ENCODE measurements around the gene SBK2. TPM values are rescaled to one million over a fixed set of nuclear protein-coding genes. Genes with fewer than 3 reads are reported as not detected.

SBK2 gene
- total and polyA plus RNA-seq, 2 donors, result not detected

DNA sequence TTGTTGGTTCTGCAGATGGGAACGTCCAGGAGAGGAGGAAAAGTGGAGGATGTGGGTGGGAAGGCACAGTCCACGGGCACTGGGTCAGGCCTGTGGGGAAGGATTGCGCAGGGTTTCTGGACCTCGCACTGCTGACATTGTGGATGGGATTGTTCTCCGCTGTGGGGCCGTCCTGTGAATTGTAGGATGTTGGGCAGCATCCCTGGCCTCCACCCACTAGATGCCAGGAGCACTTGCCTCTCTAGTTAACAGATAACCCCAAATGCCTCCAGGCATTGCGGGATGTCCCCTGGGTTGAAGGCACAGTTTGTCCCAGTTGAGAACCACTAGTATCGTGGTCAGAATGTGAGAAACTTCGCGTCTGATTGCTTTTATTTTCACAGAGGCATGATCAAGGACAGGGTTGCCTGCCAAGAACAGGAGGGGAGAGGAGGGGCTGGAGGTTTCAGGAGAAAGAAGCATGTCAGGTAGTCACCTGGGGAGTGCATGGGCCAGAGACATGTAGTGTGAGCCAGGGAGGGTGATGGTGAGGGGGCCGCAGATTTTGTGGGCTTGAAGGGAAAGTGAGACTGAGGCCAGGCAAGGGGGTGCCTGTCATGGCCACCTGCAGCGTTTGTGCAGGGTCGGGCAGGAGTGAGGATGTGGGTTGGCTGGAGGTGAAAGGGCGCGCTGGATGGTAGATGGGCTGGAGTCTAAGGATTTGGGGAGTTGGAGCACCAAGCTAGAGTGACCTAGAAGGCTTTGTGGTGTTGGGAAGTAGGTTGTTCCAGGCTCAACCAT is 57.3 kb downstream of the SBK2 start:
- no peaks in the 10 kb centered on the region for H3K27me3 ChIP-seq (ENCODE audit: control insufficient read depth in 2 of 2, insufficient read depth in 1 of 2, low read length in 1 of 2)
- 86% methylated on average over 15 of the region's 15 CpGs for WGBS
- H3K36me3 ChIP-seq (ENCODE audit: control insufficient read depth in 2 of 2, insufficient read depth in 2 of 2, low read length in 1 of 2), result peaks cover 13 to 28% of the 10 kb centered on the region in 2 donors
- no peak overlapping the region for H3K4me3 ChIP-seq (ENCODE audit: low read length in 2 of 2)
- peaks cover 39 to 70% of the 10 kb centered on the region in 2 donors for H3K4me1 ChIP-seq (ENCODE audit: control insufficient read depth in 2 of 2, insufficient read depth in 2 of 2, low read length in 2 of 2)
- H3K9me3 ChIP-seq (ENCODE audit: control insufficient read depth in 2 of 2, insufficient read depth in 1 of 2, low read length in 1 of 2), result no peaks in the 10 kb centered on the region
- peak in 1 of 9 donors; percentile 50 for DNase-seq (ENCODE audit: low read depth in 6 of 9, low spot score in 9 of 9)
- H3K27ac ChIP-seq (ENCODE audit: low read depth in 1 of 2, low read length in 1 of 2), result peak overlapping the region; percentile 53 to 87

GRCh38 chr19:55479045-55479444 is 57.9 kb downstream of the SBK2 start:
- Histone ChIP-seq H3K36me3 (ENCODE audit: control insufficient read depth in 2 of 2, insufficient read depth in 2 of 2, low read length in 1 of 2) (peaks cover 13 to 28% of the 10 kb centered on the region in 2 donors), H3K27ac (ENCODE audit: low read depth in 1 of 2, low read length in 1 of 2) (peak overlapping the region; percentile 37 to 87)

More at GRCh38 chr19:55479045-55479444, 57.9 kb downstream of the SBK2 start:
- no peaks in the 10 kb centered on the region for H3K9me3 ChIP-seq (ENCODE audit: control insufficient read depth in 2 of 2, insufficient read depth in 1 of 2, low read length in 1 of 2)
- WGBS, result 94% methylated on average over 17 of the region's 17 CpGs
- H3K27me3 ChIP-seq (ENCODE audit: control insufficient read depth in 2 of 2, insufficient read depth in 1 of 2, low read length in 1 of 2), result no peaks in the 10 kb centered on the region
- peaks cover 34 to 70% of the 10 kb centered on the region in 2 donors for H3K4me1 ChIP-seq (ENCODE audit: control insufficient read depth in 2 of 2, insufficient read depth in 2 of 2, low read length in 2 of 2)
- no peak for DNase-seq (ENCODE audit: low read depth in 6 of 9, low spot score in 9 of 9)
- H3K4me3 ChIP-seq (ENCODE audit: low read length in 2 of 2), result no peak overlapping the region

Other genes starting within 250 kb of the SBK2 start
- gene TMEM150B, start 211.8 kb downstream of the SBK2 start, total RNA-seq, result 0.76 TPM
- 2.0 TPM for gene TMEM150B, start 211.8 kb downstream of the SBK2 start, polyA plus RNA-seq
- gene KMT5C, start 197.3 kb downstream of the SBK2 start, total RNA-seq, result 7.7 TPM
- 23.5 TPM for gene KMT5C, start 197.3 kb downstream of the SBK2 start, polyA plus RNA-seq
- 2.6 TPM for gene COX6B2, start 182.4 kb downstream of the SBK2 start, total RNA-seq
- 40.4 TPM for gene COX6B2, start 182.4 kb downstream of the SBK2 start, polyA plus RNA-seq
- not detected for gene GARIN5B, start 173.9 kb downstream of the SBK2 start, total RNA-seq
- gene GARIN5B, start 173.9 kb downstream of the SBK2 start, polyA plus RNA-seq, result 0.05 TPM
- gene IL11, start 166.7 kb downstream of the SBK2 start, total RNA-seq, result 0.38 TPM
- gene IL11, start 166.7 kb downstream of the SBK2 start, polyA plus RNA-seq, result 1.5 TPM
- gene TMEM190, start 160.3 kb downstream of the SBK2 start, total RNA-seq, result 0.14 TPM
- 3.4 TPM for gene TMEM190, start 160.3 kb downstream of the SBK2 start, polyA plus RNA-seq
- 2.5 TPM for gene TMEM238, start 152.8 kb downstream of the SBK2 start, total RNA-seq
- 0.23 TPM for gene TMEM238, start 152.8 kb downstream of the SBK2 start, polyA plus RNA-seq
- 667 TPM for gene RPL28, start 151.2 kb downstream of the SBK2 start, total RNA-seq
- gene RPL28, start 151.2 kb downstream of the SBK2 start, polyA plus RNA-seq, result 2,578 TPM
- gene UBE2S, start 129.3 kb downstream of the SBK2 start, total RNA-seq, result 120 TPM
- 14.6 TPM for gene UBE2S, start 129.3 kb downstream of the SBK2 start, polyA plus RNA-seq
- 0.05 TPM for gene SHISA7, start 93.8 kb downstream of the SBK2 start, total RNA-seq
- gene SHISA7, start 93.8 kb downstream of the SBK2 start, polyA plus RNA-seq, result 0.11 TPM
- 26.4 TPM for gene ISOC2, start 75.5 kb downstream of the SBK2 start, total RNA-seq
- 24.8 TPM for gene ISOC2, start 75.5 kb downstream of the SBK2 start, polyA plus RNA-seq
- gene C19orf85, start 72.4 kb downstream of the SBK2 start, total RNA-seq, result not detected
- gene C19orf85, start 72.4 kb downstream of the SBK2 start, polyA plus RNA-seq, result not detected
- gene ZNF628, start 60.5 kb downstream of the SBK2 start, total RNA-seq, result 1.1 TPM
- 4.8 TPM for gene ZNF628, start 60.5 kb downstream of the SBK2 start, polyA plus RNA-seq
- 116 TPM for gene NAT14, start 51.9 kb downstream of the SBK2 start, total RNA-seq
- gene NAT14, start 51.9 kb downstream of the SBK2 start, polyA plus RNA-seq, result 58.2 TPM
- 0.80 TPM for gene SSC5D, start 48.7 kb downstream of the SBK2 start, total RNA-seq
- gene SSC5D, start 48.7 kb downstream of the SBK2 start, polyA plus RNA-seq, result 1.8 TPM
- not detected for gene SBK3, start 8.4 kb upstream of the SBK2 start, total RNA-seq
- gene SBK3, start 8.4 kb upstream of the SBK2 start, polyA plus RNA-seq, result 0.11 TPM
- 2.3 TPM for gene ZNF579, start 43.7 kb upstream of the SBK2 start, total RNA-seq
- gene ZNF579, start 43.7 kb upstream of the SBK2 start, polyA plus RNA-seq, result 5.5 TPM
- gene FIZ1, start 62.4 kb upstream of the SBK2 start, total RNA-seq, result 4.6 TPM
- 11.9 TPM for gene FIZ1, start 62.4 kb upstream of the SBK2 start, polyA plus RNA-seq
- 13.3 TPM for gene ZNF524, start 63.2 kb upstream of the SBK2 start, total RNA-seq
- 25.0 TPM for gene ZNF524, start 63.2 kb upstream of the SBK2 start, polyA plus RNA-seq
- 0.85 TPM for gene ZNF865, start 68.5 kb upstream of the SBK2 start, total RNA-seq
- gene ZNF865, start 68.5 kb upstream of the SBK2 start, polyA plus RNA-seq, result 7.2 TPM
- 2.7 TPM for gene ZNF784, start 87.4 kb upstream of the SBK2 start, total RNA-seq
- gene ZNF784, start 87.4 kb upstream of the SBK2 start, polyA plus RNA-seq, result 5.4 TPM
- 6.4 TPM for gene ZNF580, start 103.9 kb upstream of the SBK2 start, total RNA-seq
- 32.9 TPM for gene ZNF580, start 103.9 kb upstream of the SBK2 start, polyA plus RNA-seq
- 19.0 TPM for gene ZNF581, start 106.5 kb upstream of the SBK2 start, total RNA-seq
- 22.9 TPM for gene ZNF581, start 106.5 kb upstream of the SBK2 start, polyA plus RNA-seq
- 6.2 TPM for gene CCDC106, start 111.1 kb upstream of the SBK2 start, total RNA-seq
- gene CCDC106, start 111.1 kb upstream of the SBK2 start, polyA plus RNA-seq, result 17.2 TPM
- gene U2AF2, start 117.9 kb upstream of the SBK2 start, total RNA-seq, result 137 TPM
- 123 TPM for gene U2AF2, start 117.9 kb upstream of the SBK2 start, polyA plus RNA-seq
- gene EPN1, start 138.1 kb upstream of the SBK2 start, total RNA-seq, result 9.9 TPM
- gene EPN1, start 138.1 kb upstream of the SBK2 start, polyA plus RNA-seq, result 34.6 TPM
- not detected for gene NLRP9, start 201.3 kb upstream of the SBK2 start, total RNA-seq
- gene NLRP9, start 201.3 kb upstream of the SBK2 start, polyA plus RNA-seq, result 0.02 TPM
- 0.33 TPM for gene RFPL4A, start 222.0 kb upstream of the SBK2 start, total RNA-seq
- gene RFPL4A, start 222.0 kb upstream of the SBK2 start, polyA plus RNA-seq, result 0.23 TPM
- gene RFPL4AL1, start 232.0 kb upstream of the SBK2 start, total RNA-seq, result 0.28 TPM
- 0.05 TPM for gene RFPL4AL1, start 232.0 kb upstream of the SBK2 start, polyA plus RNA-seq

Data from thymus (tissue), 11 donors.